ENCODE measurements around the gene SLC2A13. TPM values are rescaled to one million over a fixed set of nuclear protein-coding genes. Genes with fewer than 3 reads are reported as not detected.

The SLC2A13 gene
- total and polyA plus RNA-seq, 2 donors (not counting 3 experiments of a cell fraction or from before 2014, with no cell fraction given): 1.2 to 4.9 TPM

GRCh38 chr12:40016980-40017379, 88.9 kb downstream of the SLC2A13 start:
- ChIA-PET CTCF (interaction anchor here (1.3 to 1.6 kb wide), 2 partner anchors 13 to 89 kb away, joined by 3 to 4 read pairs; partner anchors contain the start of gene SLC2A13), POLR2A (no interaction called here)
- Histone ChIP-seq H3K27ac (ENCODE audit: insufficient read depth, low read depth, low read length) (no peak overlapping the region), H3K9me1 (replicated peaks; ENCODE audit: control insufficient read depth, extremely low read depth, insufficient read depth, low read length) (no peaks in the 10 kb centered on the region), H3K4me2 (ENCODE audit: insufficient read depth, low read length) (no peak overlapping the region), H3K36me3 (ENCODE audit: control insufficient read depth in 2 of 2, extremely low read depth in 1 of 2, insufficient read depth in 2 of 2, low read length in 2 of 2) (no peaks in the 10 kb centered on the region), H3K9ac (replicated peaks; ENCODE audit: extremely low read depth, insufficient read depth, low read length) (no peak overlapping the region), H3K4me1 (ENCODE audit: control insufficient read depth, extremely low read depth, insufficient read depth, low read length) (no peaks in the 10 kb centered on the region), H3K27me3 (ENCODE audit: control insufficient read depth in 2 of 2, insufficient read depth in 2 of 2, low read length in 2 of 2) (no peaks in the 10 kb centered on the region), H2AFZ (ENCODE audit: low read depth, low read length) (no peak overlapping the region), H3K9me3 (replicated peaks; ENCODE audit: control insufficient read depth, insufficient read depth, low read length) (no peaks in the 10 kb centered on the region), H3K79me2 (ENCODE audit: control insufficient read depth, insufficient read depth, low read length) (no peaks in the 10 kb centered on the region), H4K20me1 (replicated peaks; ENCODE audit: control insufficient read depth, extremely low read depth, insufficient read depth, low read length) (no peaks in the 10 kb centered on the region), H3K4me3 (replicated peaks in 1 of 3; ENCODE audit: insufficient read depth in 1 of 3, low read depth in 1 of 3, low read length in 3 of 3) (no peak overlapping the region)
- DNase-seq (ENCODE audit: low read depth, low spot score) (no peak), FAIRE-seq (no peak)
- intact Hi-C loops (cut with micrococcal nuclease) (no loop called here), dilution Hi-C loops (cut with MboI; ENCODE audit: extremely low pct_ligation_motif_present, low sequenced_read_pairs) (no loop called here)
- no TSS peak for BruUV-seq (replicated peaks)
- TF ChIP-seq POLR2AphosphoS5 (IDR thresholded peaks at IDR 0.05; ENCODE audit: insufficient read depth, low read depth, low read length): no peak
- TF ChIP-seq POLR2A (IDR thresholded peaks at IDR 0.05; ENCODE audit: low read depth, low read length): no peak
- TF ChIP-seq EZH2 (IDR thresholded peaks at IDR 0.05; ENCODE audit: borderline replicate concordance, low read depth, low read length, severe bottlenecking): no peak
- no peak for TF ChIP-seq JUN (IDR thresholded peaks at IDR 0.05; ENCODE audit: borderline replicate concordance, insufficient read depth, insufficient read length, low read depth)
- no peak for TF ChIP-seq MYC (IDR thresholded peaks at IDR 0.05; ENCODE audit: low read depth, low read length)
- no peak for TF ChIP-seq GATA2 (IDR thresholded peaks at IDR 0.05; ENCODE audit: insufficient read depth, insufficient read length, low read depth, low read length)
- no peak for TF ChIP-seq FOS (IDR thresholded peaks at IDR 0.05; ENCODE audit: borderline replicate concordance, insufficient read depth, low read length)
- TF ChIP-seq CTCF (IDR thresholded peaks at IDR 0.05; ENCODE audit: extremely low read depth in 1 of 2, insufficient read depth in 1 of 2, low read depth in 1 of 2, low read length in 2 of 2): no peak
- no peak for TF ChIP-seq MAX (IDR thresholded peaks at IDR 0.05; ENCODE audit: insufficient read depth, insufficient read length)
